ENCODE measurements around the gene NUDC.

Gene NUDC

DNA sequence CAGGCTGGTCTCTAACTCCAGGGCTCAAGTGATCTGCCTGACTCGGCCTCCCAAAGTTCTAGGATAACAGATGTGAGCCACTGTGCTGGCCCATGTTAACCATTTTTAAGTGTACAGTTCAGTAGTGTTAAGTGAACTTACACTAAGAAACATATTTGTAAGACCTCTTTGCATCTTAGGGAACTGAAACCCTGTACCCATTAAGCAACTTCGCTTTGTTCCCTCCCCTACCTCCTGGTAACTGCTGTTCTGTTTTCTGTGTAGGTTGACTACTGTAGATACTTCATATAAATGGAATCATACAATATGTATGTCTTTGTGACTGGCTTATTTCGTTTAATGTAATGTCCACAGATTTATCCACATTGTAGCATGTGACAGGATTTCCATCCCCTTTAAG is 11.0 kb downstream of the NUDC start:
- TF ChIP-seq, protein P1, sequence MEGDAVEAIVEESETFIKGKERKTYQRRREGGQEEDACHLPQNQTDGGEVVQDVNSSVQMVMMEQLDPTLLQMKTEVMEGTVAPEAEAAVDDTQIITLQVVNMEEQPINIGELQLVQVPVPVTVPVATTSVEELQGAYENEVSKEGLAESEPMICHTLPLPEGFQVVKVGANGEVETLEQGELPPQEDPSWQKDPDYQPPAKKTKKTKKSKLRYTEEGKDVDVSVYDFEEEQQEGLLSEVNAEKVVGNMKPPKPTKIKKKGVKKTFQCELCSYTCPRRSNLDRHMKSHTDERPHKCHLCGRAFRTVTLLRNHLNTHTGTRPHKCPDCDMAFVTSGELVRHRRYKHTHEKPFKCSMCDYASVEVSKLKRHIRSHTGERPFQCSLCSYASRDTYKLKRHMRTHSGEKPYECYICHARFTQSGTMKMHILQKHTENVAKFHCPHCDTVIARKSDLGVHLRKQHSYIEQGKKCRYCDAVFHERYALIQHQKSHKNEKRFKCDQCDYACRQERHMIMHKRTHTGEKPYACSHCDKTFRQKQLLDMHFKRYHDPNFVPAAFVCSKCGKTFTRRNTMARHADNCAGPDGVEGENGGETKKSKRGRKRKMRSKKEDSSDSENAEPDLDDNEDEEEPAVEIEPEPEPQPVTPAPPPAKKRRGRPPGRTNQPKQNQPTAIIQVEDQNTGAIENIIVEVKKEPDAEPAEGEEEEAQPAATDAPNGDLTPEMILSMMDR (IDR thresholded peaks at IDR 0.05; ENCODE audit: extremely low read depth, missing control alignments), result no peak
- DNase-seq (ENCODE audit: low spot score), result peak; percentile 70

GRCh38 chr1:26936823-26937222 is 15.3 kb downstream of the NUDC start:
- TF ChIP-seq, protein P1 (IDR thresholded peaks at IDR 0.05; ENCODE audit: extremely low read depth, missing control alignments), result no peak
- no peak for DNase-seq (ENCODE audit: low spot score)

DNA sequence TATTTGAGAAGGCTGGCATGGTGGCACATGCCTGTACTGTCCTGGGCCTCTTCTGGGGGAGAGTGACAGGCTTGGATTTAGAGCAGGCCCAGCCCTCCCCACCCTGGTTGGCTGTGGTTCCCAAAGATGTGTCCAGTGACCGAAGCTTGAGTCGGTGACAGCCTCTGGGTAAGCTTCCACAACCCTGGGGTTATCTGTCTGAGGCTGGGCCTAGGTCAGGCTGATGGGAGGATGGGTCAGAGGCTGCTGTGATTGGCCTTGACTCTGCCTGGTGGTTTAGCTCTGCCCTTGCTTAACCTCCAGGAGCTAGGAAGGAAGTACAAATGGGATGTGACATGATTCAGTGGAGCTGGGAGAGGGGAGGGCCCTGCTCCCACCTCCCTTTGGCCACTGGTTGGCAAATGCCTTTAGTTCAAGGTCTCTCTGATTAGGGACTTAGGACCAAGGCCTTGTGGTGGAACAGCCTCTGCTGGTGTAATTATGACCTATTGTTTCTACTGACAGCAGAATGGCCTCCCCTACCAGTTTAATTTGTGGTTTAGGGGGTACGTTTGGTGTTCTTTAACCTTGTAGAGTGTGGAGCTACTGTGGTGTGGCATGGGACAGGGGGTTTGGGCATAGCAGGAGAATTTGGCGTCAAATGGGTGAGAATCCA is 16.6 kb downstream of the NUDC start:
- TF ChIP-seq, protein P1 (IDR thresholded peaks at IDR 0.05; ENCODE audit: extremely low read depth, missing control alignments), result no peak
- no peak for DNase-seq (ENCODE audit: low spot score)

DNA sequence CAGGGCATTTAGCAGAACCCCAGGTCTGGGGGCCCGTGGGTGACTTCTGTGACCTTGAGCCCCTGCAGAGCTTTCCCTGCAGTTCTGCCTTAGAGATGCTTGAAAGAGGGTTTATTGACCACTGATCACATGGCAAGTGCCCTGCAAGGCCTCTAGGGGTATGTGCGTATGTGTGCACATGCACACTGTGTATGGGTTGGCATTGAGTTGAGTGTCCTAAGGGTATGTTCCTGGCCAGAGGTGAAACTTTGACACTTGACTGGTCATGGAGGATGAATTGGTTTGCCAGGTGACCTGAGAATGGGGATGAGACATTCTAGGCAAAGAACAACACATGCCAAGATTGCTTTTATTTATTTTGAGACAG is 17.1 kb downstream of the NUDC start:
- DNase-seq (ENCODE audit: low spot score), result no peak
- TF ChIP-seq, protein P1 (IDR thresholded peaks at IDR 0.05; ENCODE audit: extremely low read depth, missing control alignments), result no peak

DNA sequence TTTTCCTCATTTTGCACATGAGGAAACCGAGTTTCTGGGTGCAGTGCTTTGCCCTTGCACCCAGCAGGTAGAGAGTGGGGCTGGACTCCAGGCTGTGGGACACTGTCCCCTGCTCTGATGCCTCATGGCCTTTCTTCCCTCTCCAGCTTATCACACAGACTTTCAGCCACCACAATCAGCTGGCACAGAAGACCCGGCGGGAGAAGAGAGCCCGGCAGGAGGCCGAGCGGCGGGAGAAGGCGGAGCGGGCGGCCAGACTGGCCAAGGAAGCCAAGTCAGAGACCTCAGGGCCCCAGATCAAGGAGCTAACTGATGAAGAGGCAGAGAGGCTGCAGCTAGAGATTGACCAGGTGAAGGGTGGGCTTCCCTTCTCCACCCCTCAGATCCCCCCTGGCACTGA is 19.8 kb downstream of the NUDC start:
- DNase-seq (ENCODE audit: low spot score), result no peak

GRCh38 chr1:26942656-26943055 is 21.1 kb downstream of the NUDC start:
- TF ChIP-seq, protein P1 (IDR thresholded peaks at IDR 0.05; ENCODE audit: extremely low read depth, missing control alignments), result no peak
- DNase-seq (ENCODE audit: low spot score), result no peak

More for the DNA sequence above, 19.8 kb downstream of the NUDC start:
- TF ChIP-seq, protein P1 (IDR thresholded peaks at IDR 0.05; ENCODE audit: extremely low read depth, missing control alignments), result no peak

DNA sequence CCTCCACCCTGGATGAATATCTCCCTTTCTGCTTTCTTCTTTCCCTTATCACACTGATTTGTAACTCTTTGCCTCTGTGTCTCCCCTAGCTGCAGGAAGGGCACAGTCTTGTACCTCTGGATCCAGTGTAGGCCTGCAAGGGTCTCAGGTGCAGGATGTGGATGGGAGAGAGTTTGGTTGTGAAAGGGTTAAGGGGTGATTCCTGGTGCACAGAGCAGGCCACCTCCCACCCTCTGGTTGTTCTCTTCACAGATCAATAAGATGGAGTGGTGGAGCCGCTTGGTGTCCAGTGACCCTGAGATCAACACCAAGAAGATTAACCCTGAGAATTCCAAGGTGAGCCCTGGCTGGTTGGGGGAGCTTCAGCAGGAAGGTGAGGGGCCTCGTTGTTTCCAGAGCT is 23.6 kb downstream of the NUDC start:
- TF ChIP-seq, protein P1 (IDR thresholded peaks at IDR 0.05; ENCODE audit: extremely low read depth, missing control alignments), result no peak
- no peak for DNase-seq (ENCODE audit: low spot score)

All from GM20000 (cell line).